ENCODE data around the gene ACBD6.

GRCh38 chr1:180250883-180251509 is 251.4 kb downstream of the ACBD6 start:
- TF ChIP-seq CTCF (IDR thresholded peaks at IDR 0.05) (no peak), POLR2AphosphoS5 (IDR thresholded peaks at IDR 0.05; ENCODE audit: low read depth, low read length) (no peak)

Measured in Panc1 (cell line).